ENCODE results near the gene HSBP1.

GRCh38 chr16:83842291-83842690 lies 34.5 kb downstream of the HSBP1 start:
- TF ChIP-seq CTCF (IDR thresholded peaks at IDR 0.05) (no peak), ZSCAN18 (CRISPR knock-in tag; IDR thresholded peaks at IDR 0.05) (no peak), SP1 (CRISPR knock-in tag; conservative IDR thresholded peaks at IDR 0.05) (no peak), ZBTB21 (CRISPR knock-in tag; IDR thresholded peaks at IDR 0.05; ENCODE audit: borderline replicate concordance) (no peak), CREB1 (CRISPR knock-in tag; IDR thresholded peaks at IDR 0.05) (no peak), E2F4 (CRISPR knock-in tag; IDR thresholded peaks at IDR 0.05; ENCODE audit: borderline replicate concordance, low read depth) (no peak), RELA (CRISPR knock-in tag; IDR thresholded peaks at IDR 0.05; ENCODE audit: borderline replicate concordance) (no peak), MAX (CRISPR knock-in tag; IDR thresholded peaks at IDR 0.05) (no peak), ATF2 (CRISPR knock-in tag; IDR thresholded peaks at IDR 0.05; ENCODE audit: borderline replicate concordance, low read depth) (no peak), NR3C1 (CRISPR knock-in tag; conservative IDR thresholded peaks at IDR 0.05; ENCODE audit: low read depth) (no peak)

All from WTC11 (cell line).